NCI-H1436 (cell line): ENCODE data around the gene SP7.
A peak's percentile ranks its signal among the peaks of the same experiment; 100 is the strongest.
"Not testable (repeated sequence)": the region's sequence is repeated elsewhere in the genome, so short reads cannot be mapped to it uniquely, and the experiment has no call there.

Source experiments
- DNase-seq: peaks from one replicate; lab custom pipeline; 2025; lab: John Stamatoyannopoulos, UW

The SP7 gene

GRCh38 chr12:53320352-53321195 lies 15.6 kb downstream of the SP7 start:
- DNase-seq = no peak

GRCh38 chr12:53313996-53314395 lies 22.2 kb downstream of the SP7 start:
- DNase-seq = no peak

- DNase-seq = no peak
Observed at GRCh38 chr12:53308276-53308675, 27.9 kb downstream of the SP7 start.

GRCh38 chr12:53306826-53307225 lies 29.3 kb downstream of the SP7 start:
- no peak for DNase-seq

GRCh38 chr12:53302903-53303302 lies 33.3 kb downstream of the SP7 start:
- no peak for DNase-seq

- no peak for DNase-seq
Observed at GRCh38 chr12:53300187-53300586, 36.0 kb downstream of the SP7 start.

GRCh38 chr12:53299454-53300180 lies 36.5 kb downstream of the SP7 start, which contains the start of gene MYG1:
Gene MYG1 (plus strand): TSS chr12:53299695. CDS start chr12:53299738, 43 bp downstream.
- peak; percentile 82 for DNase-seq

GRCh38 chr12:53299101-53299453 lies 37.1 kb downstream of the SP7 start:
- no peak for DNase-seq

GRCh38 chr12:53298164-53298563 lies 38.0 kb downstream of the SP7 start:
- DNase-seq = no peak

- DNase-seq = not testable (repeated sequence)
Observed at GRCh38 chr12:53297106-53297505, 39.0 kb downstream of the SP7 start.

- no peak for DNase-seq
Observed at GRCh38 chr12:53295891-53296219, 40.3 kb downstream of the SP7 start.

- DNase-seq = peak; percentile 80
Observed at GRCh38 chr12:53295070-53295890, 40.9 kb downstream of the SP7 start, which contains the start of gene PFDN5. Gene PFDN5 (plus strand): TSS chr12:53295542. CDS start chr12:53295568, 26 bp downstream.

GRCh38 chr12:53292426-53292825 lies 43.7 kb downstream of the SP7 start:
- no peak for DNase-seq

GRCh38 chr12:53290661-53291060 lies 45.5 kb downstream of the SP7 start:
- DNase-seq = no peak

GRCh38 chr12:53289891-53290290 lies 46.3 kb downstream of the SP7 start:
- DNase-seq = no peak

- no peak for DNase-seq
Observed at GRCh38 chr12:53288322-53288721, 47.8 kb downstream of the SP7 start.

GRCh38 chr12:53287741-53288216 lies 48.4 kb downstream of the SP7 start:
- DNase-seq = no peak

GRCh38 chr12:53286448-53286847 lies 49.7 kb downstream of the SP7 start:
- DNase-seq = no peak

GRCh38 chr12:53279888-53280498 lies 56.2 kb downstream of the SP7 start:
- DNase-seq = no peak

- no peak for DNase-seq
Observed at GRCh38 chr12:53279283-53279869, 56.8 kb downstream of the SP7 start.

GRCh38 chr12:53277981-53278380 lies 58.2 kb downstream of the SP7 start:
- no peak for DNase-seq
